Iris pigment epithelial cell (primary cell): ENCODE results near the gene GFAP.

Experiments
- DNase-seq: peaks from one replicate; pipeline ENCODE4 v3.0.0-alpha.2; 2011; ENCODE audit warnings: low read depth

Gene GFAP

GRCh38 chr17:44914148-44914547, 1.2 kb downstream of the GFAP start:
- no peak for DNase-seq

DNA sequence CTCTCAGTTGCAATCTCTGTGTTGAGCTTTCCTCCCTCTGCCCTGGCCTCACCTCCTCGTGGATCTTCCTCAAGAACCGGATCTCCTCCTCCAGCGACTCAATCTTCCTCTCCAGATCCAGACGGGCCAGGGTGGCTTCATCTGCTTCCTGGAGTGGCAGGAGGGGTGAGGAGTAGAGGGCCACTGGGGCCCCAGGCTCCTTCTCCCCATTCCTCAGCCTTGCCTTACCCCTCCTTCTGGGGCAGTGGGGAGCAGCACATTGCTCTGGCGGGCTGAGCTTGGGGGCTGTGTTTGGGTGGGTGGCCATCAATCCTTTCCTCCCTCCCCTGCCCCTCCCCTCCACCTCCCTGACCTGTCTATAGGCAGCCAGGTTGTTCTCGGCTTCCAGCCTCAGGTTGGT, 1.6 kb downstream of the GFAP start:
- no peak for DNase-seq

GRCh38 chr17:44912763-44913544, 2.3 kb downstream of the GFAP start:
- no peak for DNase-seq

DNA sequence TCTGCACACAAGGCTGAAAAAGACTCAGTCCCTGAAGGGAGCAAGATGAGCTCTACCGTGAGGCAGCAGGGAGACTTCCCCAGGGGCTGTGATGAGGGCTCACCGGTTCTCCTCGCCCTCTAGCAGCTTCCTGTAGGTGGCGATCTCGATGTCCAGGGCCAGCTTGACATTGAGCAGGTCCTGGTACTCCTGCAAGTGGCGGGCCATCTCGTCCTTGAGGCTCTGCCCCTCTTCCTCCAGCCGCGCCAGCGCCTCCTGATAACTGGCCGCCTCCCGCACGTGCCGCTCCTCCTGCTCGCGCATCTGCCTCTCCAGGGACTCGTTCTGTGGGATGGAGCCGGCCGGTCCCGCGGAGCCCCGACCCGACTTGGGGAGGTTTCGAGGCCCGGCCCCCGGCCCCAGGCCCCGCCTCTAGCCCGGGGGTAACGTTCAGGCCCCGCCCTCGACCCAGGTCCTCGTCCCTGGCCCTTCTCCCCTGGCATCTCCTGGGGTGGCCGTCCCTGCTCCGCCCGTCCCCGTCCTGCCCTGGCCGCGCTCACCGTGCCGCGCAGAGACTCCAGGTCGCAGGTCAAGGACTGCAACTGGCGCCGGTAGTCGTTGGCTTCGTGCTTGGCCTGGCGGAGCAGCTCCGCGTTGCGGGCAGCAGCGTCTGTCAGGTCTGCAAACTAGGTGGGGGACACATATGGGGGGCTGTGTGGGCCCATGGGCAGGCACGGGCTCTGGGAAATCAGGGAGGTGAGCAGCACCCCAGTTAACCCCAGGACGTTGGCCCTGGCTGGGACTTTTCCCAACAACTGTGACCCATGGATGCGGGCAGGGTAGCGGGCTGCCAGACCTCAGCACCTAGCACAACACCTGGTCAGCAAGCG, 3.9 kb downstream of the GFAP start:
- peak; percentile 44 for DNase-seq

DNA sequence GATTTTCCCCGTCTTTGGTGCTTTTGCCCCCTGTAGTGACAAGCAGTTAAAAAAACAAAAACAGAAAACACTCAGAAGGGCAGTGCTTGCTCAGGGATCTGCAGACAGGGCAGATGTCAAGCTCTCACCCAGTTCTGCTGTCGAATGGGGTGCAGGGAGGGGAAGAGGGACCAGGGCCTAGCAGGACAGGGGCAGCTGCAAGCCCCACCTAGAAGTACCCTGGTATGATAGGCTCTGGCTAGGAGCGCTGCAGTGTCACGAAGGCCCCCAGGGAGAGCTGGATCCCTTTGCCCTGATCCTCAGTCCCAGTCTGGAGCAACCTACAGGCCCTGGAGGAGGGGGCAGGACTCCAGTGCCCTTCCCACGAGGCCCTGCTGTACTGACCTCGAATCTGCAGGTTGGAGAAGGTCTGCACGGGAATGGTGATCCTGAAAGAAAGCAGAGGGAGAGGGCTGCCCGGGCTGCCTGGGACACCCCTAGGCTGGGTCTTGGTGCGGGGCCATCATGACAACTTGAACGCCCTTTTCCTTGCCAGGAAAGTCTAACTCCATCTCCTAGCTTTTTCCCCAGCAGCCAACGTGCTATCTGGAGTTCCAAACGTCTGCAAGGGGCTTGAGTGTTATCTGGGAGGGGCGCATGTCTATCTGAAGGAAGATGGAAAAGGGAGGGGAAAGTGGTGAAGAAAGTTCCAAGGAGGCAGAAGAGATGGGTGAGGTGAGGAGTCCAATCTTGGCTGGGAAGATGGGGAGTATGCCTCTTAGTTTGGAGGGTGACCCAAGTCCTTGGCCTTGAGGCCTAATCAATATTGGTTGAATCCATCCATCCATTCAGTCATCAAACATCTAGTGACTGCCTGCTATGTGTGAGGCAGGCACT, 4.8 kb downstream of the GFAP start:
- DNase-seq: no peak

DNA sequence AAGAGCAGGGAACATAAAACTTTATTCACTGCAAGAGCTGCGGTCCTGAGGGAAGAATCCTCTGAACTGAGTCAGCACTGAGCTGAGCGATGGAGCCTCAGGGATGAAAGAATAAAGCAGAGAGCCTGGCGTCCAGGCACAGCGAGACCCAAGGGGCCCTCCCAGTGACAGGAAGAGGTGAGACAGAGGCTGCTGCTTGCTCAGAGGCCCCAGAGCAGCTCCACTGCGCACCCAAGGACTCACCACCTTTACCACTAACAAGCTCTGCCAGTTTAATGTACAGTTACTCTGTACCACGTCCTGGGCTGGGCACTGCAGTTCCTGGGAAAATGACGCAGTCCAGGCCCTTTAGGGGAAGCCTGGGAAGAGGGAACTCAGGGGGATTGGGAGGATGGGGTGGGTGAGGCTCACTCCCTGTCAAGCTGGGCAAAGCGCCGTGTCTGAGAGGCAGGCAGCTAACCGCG, 5.6 kb downstream of the GFAP start:
- DNase-seq: peak; percentile 50

GRCh38 chr17:44908761-44909326, 6.5 kb downstream of the GFAP start:
- DNase-seq: no peak

DNA sequence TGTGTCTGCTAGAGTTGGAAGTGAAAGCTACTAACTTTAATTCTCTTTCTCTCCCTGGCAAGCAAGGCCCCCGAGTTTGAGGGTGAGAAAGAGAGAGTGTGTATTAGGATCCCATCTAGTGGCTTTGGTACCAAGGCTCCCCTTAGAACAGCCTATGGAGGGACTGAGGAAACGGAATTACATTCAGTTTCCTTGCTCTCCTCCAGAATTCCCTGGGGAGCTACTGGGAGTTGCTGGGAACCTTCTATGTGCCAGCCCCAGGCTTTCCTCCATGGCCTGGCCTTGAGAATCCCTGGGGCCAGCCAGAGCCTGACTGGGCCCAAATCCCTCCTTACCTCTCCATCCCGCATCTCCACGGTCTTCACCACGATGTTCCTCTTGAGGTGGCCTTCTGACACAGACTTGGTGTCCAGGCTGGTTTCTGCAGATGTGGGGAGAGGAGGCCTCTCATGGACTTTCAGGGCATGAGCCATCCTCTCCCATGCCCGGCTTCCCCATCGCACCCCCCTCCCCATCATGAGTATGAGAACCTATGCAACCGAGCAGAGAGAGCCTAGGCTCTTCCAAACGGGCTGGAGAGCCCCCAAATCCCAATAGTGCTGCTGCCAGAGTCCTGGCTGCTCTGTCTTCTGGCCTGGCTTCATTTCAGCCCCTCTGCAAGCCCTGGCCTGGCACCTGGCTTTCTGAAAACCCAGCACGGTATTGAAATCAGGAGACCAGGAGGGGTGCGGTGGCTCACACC, 7.4 kb downstream of the GFAP start:
- DNase-seq: no peak

GRCh38 chr17:44906763-44907728, 8.3 kb downstream of the GFAP start:
- no peak for DNase-seq

DNA sequence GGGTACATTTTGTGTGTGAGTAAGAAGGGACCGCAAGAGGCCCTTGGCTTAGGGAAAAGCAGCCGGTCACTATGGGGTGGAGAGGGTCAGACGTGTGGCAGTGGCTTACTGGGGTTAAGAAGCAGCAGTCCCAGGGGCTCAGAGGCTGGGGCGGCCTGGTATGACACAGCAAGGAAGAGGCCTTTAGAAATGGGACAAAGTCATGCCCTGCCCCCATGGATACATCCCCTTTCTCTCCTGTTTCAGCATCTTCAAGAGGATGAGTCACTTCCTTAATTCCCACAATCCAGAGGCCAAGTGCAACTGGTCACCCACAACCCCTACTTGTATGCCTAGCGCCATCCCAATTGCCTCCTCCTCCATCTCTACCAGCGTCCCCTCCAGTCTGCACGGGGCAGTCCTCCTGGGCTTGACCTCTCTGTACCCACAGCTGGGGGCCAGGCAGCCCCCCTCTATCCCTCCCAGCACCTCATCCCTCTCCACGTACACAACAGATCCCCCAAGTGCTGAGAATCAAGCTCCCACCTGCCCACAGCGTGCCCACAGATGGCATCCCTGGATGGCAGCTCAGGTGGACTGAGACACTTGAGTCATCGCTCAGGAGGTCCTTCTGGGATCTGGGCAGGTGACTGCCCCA, 9.2 kb downstream of the GFAP start:
- DNase-seq: peak; percentile 83

DNA sequence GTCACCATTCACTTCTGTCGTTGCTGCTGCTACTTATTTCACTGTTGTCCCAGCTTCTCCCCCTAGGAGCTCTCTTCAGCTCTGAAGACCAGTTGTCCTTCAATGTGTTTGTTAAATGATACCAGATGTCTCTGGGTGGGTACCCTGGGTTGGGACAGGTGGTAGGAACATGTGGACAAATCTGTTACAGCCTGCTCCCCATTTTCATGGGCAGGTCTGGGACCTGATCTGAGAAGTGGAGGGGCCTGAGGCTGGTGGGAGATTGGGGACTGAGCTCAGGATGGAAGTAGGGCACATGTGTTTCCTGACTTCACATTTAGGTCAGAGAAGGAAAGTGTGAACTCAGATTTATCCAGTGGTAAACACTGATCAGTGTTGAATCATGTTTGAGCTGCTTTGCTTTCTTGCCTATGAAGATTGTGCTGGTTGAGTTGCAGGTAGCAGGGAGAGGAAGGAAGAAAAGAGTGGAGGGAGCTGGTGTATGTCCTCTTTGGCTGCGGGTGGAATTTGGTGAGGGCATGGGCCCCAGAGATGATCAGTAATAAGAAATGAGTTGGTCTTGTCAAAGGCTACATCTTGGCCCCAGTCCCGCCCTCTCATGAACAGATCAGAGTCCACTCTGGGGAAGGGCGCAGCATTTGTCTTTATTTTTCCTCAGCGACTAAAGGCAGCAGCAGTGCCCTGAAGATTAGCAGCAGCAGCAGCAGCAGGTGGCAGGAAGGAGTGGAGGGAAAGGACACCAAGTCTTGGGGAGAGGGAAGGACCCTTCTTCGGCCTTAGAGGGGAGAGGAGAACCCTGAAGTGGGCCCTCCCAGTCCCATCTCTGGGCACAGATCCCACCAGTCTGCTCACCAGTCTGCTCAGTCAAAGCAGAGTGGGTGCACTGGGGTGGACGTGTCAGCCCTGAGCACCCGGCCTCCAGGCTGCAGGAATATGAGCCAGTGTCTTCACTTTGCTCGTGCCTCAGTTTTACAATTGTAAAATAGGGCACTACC, 10.0 kb downstream of the GFAP start:
- no peak for DNase-seq

GRCh38 chr17:44904001-44904984, 11.0 kb downstream of the GFAP start:
- DNase-seq: no peak

- DNase-seq: no peak
These were observed 12.2 kb downstream of the GFAP start for GRCh38 chr17:44903012-44903685.

DNA sequence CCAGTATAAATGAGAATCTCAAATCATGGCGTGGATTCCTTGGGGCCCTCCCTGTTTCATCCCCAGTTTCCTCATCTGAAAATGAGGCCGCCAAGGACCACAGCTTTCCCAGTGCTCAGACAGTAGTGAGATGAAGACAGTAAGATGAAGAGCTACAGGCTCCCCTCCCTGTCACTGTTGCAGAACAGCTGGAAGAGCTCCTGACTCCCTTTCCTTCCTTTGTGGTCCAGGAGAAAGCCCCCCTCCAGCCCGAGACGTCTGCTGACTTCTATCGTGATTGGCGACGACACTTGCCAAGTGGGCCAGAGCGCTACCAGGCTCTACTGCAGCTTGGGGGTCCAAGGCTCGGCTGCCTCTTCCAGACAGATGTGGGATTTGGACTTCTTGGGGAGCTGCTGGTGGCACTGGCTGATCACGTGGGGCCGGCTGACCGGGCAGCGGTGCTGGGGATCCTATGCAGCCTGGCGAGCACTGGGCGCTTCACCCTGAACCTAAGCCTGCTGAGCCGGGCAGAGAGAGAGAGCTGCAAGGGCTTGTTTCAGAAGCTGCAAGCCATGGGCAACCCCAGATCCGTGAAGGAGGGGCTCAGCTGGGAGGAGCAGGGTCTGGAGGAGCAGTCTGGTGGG, 13.1 kb downstream of the GFAP start:
- DNase-seq: no peak

DNA sequence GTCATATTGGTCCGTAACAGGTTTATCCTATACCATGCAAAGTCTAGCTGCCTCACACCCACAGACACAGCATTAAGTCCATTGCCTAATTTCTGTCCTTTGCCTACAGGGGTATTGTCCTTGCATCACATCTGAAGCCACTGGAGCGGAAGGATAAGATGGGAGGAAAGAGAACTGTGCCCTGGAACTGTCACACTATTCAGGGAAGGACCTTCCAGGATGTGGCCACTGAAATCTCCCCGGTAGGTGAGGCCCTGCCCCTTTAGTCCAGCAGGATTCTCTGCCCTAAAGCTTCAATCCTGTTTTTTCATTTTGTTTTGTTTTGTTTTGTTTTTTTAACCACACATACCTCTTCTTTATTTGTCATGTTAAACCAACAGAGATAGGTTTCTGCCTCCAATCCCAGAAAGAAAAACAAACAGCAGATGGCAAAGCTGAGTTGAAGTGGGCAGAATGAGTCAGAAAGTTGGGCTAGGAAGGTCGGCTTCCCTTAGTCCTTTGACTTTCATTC, 13.8 kb downstream of the GFAP start:
- peak; percentile 62 for DNase-seq

DNA sequence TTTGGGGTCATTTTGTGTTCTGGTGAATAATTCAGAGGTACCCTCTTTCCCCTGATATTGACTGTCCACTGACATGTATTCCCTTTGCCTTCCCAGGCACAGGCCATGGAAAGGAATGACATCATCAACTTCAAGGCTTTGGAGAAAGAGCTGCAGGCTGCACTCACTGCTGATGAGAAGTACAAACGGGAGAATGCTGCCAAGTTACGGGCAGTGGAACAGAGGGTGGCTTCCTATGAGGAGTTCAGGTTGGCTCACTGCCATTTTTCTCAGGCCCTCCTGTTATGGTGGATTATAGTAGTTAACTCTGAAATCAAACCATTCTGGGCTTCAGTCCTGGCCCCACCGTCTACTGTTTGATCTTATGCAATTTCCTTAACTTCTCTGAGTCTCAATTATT, 14.4 kb downstream of the GFAP start:
- peak; percentile 83 for DNase-seq
